CD8-positive, alpha-beta memory T cell (primary cell): ENCODE results near the gene GPC6. TPM values are rescaled to one million over a fixed set of nuclear protein-coding genes. Genes with fewer than 3 reads are reported as not detected.
"Not testable (repeated sequence)": the region's sequence is repeated elsewhere in the genome, so short reads cannot be mapped to it uniquely, and the experiment has no call there.

ENCODE experiments used
- CTCF ChIA-PET: fragments of 350-600 bp; sonication (Branson Sonifier 250); formaldehyde crosslinking; loops from one replicate; lab custom pipeline; 2021; ENCODE audit warnings: antibody characterized with exemption; lab: Charles Lee
- POLR2A ChIA-PET: fragments of 350-600 bp; sonication (Branson Sonifier 250); formaldehyde crosslinking; loops from one replicate; lab custom pipeline; 2021; ENCODE audit warnings: antibody characterized with exemption; lab: Charles Lee
- DNase-seq, 5 donors: peaks; one replicate each; pipeline versions ENCODE4 v3.0.0 to v3.0.0-alpha.2; 2020 to 2022; ENCODE audit warnings: mixed read lengths in 1 of 5
- H3K27ac ChIP-seq: one replicate; pipeline ENCODE4 v1.7.0; 2013; ENCODE audit warnings: low read depth, mild to moderate bottlenecking, low read length, moderate library complexity
- H3K27me3 ChIP-seq: 2 replicates; pipeline ENCODE4 v1.7.0; 2013; ENCODE audit warnings: low read length, mild to moderate bottlenecking; ENCODE audit not compliant: insufficient read depth, poor library complexity, severe bottlenecking
- H3K36me3 ChIP-seq: 2 replicates; pipeline ENCODE4 v1.7.0; 2013; ENCODE audit warnings: mild to moderate bottlenecking, low read length, moderate library complexity; ENCODE audit not compliant: insufficient read depth
- H3K4me1 ChIP-seq: 2 replicates; pipeline ENCODE4 v1.7.0; 2013; ENCODE audit warnings: mild to moderate bottlenecking, low read length, moderate library complexity; ENCODE audit not compliant: insufficient read depth
- H3K4me3 ChIP-seq: 2 replicates; pipeline ENCODE4 v1.7.0; 2013; ENCODE audit warnings: mild to moderate bottlenecking, low read length
- H3K9me3 ChIP-seq: 2 replicates; pipeline ENCODE4 v1.7.0; 2013; ENCODE audit warnings: mild to moderate bottlenecking, low read length
- H3K27ac Mint-ChIP-seq, 8 donors: one replicate each; pipeline ENCODE4 v1.8.0; 2020 to 2021; ENCODE audit warnings: mixed read lengths in 8 of 8, mild to moderate bottlenecking in 6 of 8, inconsistent platforms in 3 of 8, moderate library complexity in 3 of 8
- H3K27me3 Mint-ChIP-seq, 2 donors: one replicate each; pipeline ENCODE4 v1.8.0; 2020 to 2021; ENCODE audit warnings: mixed read lengths in 2 of 2, mild to moderate bottlenecking in 1 of 2, moderate library complexity in 1 of 2
- H3K36me3 Mint-ChIP-seq, 3 donors: one replicate each; pipeline ENCODE4 v1.8.0; 2020 to 2021; ENCODE audit warnings: mixed read lengths in 3 of 3, inconsistent platforms in 1 of 3, mild to moderate bottlenecking in 1 of 3
- H3K4me1 Mint-ChIP-seq, 3 donors: one replicate each; pipeline ENCODE4 v1.8.0; 2020 to 2021; ENCODE audit warnings: mixed read lengths in 3 of 3, inconsistent platforms in 1 of 3, mild to moderate bottlenecking in 1 of 3
- H3K4me3 Mint-ChIP-seq, 7 donors: one replicate each; pipeline ENCODE4 v1.8.0; 2020 to 2021; ENCODE audit warnings: mixed read lengths in 7 of 7, mild to moderate bottlenecking in 6 of 7, moderate library complexity in 4 of 7, inconsistent platforms in 2 of 7
- H3K9me3 Mint-ChIP-seq, 5 donors: one replicate each; pipeline ENCODE4 v1.8.0; 2020 to 2022; ENCODE audit warnings: mixed read lengths in 5 of 5, mild to moderate bottlenecking in 3 of 5, moderate library complexity in 2 of 5, inconsistent platforms in 1 of 5
- polyA plus RNA-seq: library from polyadenylated mRNA; unstranded; fragments of 300-500 nt; fragmentation: Illumina TruSeq; gene quantifications from one replicate; pipeline ENCODE4 v1.2.3, GENCODE V29; 2021
- total RNA-seq, 2 experiments: library from RNA; stranded (reverse); gene quantifications; one replicate each; pipeline ENCODE4 v1.2.3, GENCODE V29; 2021

The GPC6 gene
- total and polyA plus RNA-seq, 3 experiments from 2014 or later: not detected

- Histone ChIP-seq H3K27ac (no peak overlapping the region), H3K4me1 (no peaks in the 10 kb centered on the region), H3K27me3 (no peaks in the 10 kb centered on the region), H3K9me3 (no peaks in the 10 kb centered on the region), H3K36me3 (no peaks in the 10 kb centered on the region), H3K4me3 (no peak overlapping the region)
- DNase-seq: no peak
- H3K27ac Mint-ChIP-seq: no peak overlapping the region
- no peaks in the 10 kb centered on the region for H3K36me3 Mint-ChIP-seq
- no peaks in the 10 kb centered on the region for H3K27me3 Mint-ChIP-seq
- H3K4me3 Mint-ChIP-seq: no peak overlapping the region
- no peaks in the 10 kb centered on the region for H3K9me3 Mint-ChIP-seq
- no peaks in the 10 kb centered on the region for H3K4me1 Mint-ChIP-seq
- CTCF ChIA-PET: interaction anchor here (1.1 to 1.4 kb wide), 2 partner anchors 8 to 47 kb away, joined by 3 read pairs; no protein-coding TSS in a partner anchor
- POLR2A ChIA-PET: interaction anchor here (0.5 kb wide), 1 partner anchor 140 kb away, joined by 3 read pairs; no protein-coding TSS in a partner anchor
Observed at GRCh38 chr13:94298346-94298745, 1071.7 kb downstream of the GPC6 start.

GRCh38 chr13:94300401-94300800 lies 1073.8 kb downstream of the GPC6 start:
- H3K4me1 Mint-ChIP-seq: no peaks in the 10 kb centered on the region

GRCh38 chr13:94301487-94301886 lies 1074.9 kb downstream of the GPC6 start:
- POLR2A ChIA-PET: no interaction called here
- Mint-ChIP-seq H3K9me3 (no peaks in the 10 kb centered on the region), H3K36me3 (no peaks in the 10 kb centered on the region), H3K4me3 (no peak overlapping the region), H3K27me3 (peaks cover 0 to 6% of the 10 kb centered on the region in 2 donors), H3K27ac (no peak overlapping the region), H3K4me1 (no peaks in the 10 kb centered on the region)
- Histone ChIP-seq H3K9me3 (no peaks in the 10 kb centered on the region), H3K36me3 (no peaks in the 10 kb centered on the region), H3K27ac (no peak overlapping the region), H3K27me3 (no peaks in the 10 kb centered on the region), H3K4me3 (no peak overlapping the region), H3K4me1 (no peaks in the 10 kb centered on the region)
- no peak for DNase-seq
- CTCF ChIA-PET: no interaction called here

More at GRCh38 chr13:94300401-94300800, 1073.8 kb downstream of the GPC6 start:
- H3K27me3 ChIP-seq: no peaks in the 10 kb centered on the region
- no peaks in the 10 kb centered on the region for H3K9me3 ChIP-seq
- H3K4me3 Mint-ChIP-seq: no peak overlapping the region
- no peaks in the 10 kb centered on the region for H3K4me1 ChIP-seq
- no peaks in the 10 kb centered on the region for H3K36me3 Mint-ChIP-seq
- H3K27me3 Mint-ChIP-seq: peaks cover 0 to 6% of the 10 kb centered on the region in 2 donors
- no peak overlapping the region for H3K4me3 ChIP-seq
- H3K27ac ChIP-seq: no peak overlapping the region
- H3K27ac Mint-ChIP-seq: no peak overlapping the region
- H3K9me3 Mint-ChIP-seq: no peaks in the 10 kb centered on the region
- H3K36me3 ChIP-seq: no peaks in the 10 kb centered on the region
- CTCF ChIA-PET: no interaction called here
- POLR2A ChIA-PET: no interaction called here
- DNase-seq: no peak

DNA sequence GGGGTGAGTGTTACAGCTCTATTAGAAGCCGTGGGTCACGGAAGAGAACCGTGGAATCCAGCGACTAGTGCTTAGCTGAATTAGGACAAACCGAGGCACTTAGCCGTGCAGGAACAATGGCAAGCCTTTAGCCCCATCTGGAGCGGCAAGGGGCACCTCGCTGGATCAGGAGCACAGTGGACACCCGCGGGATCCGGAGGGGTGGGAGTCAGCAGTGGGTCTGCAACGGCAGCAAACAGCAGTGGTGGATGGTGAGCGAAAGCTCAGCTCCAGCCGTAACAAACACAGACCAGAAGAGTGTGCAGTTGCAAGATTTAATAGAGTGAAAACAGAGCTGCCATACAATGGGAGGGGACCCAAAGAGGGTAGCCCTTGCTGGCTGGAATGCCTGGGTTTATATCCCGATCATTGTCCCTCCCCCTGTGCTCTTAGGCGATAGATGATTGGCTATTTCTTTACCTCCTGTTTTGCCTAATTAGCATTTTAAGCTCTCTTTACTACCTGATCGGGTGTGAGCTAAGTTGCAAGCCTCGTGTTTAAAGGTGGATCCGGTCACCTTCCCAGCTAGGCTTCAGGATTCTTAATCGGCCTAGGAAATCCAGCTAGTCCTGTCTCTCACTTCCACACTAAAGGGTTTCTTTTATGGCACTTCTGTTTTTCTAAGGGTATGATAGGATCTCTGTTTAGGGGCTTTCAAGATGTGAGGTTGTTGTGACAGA lies 1076.4 kb downstream of the GPC6 start:
- H3K36me3 ChIP-seq, H3K9me3 ChIP-seq, H3K4me1 ChIP-seq, H3K27ac Mint-ChIP-seq, H3K4me3 ChIP-seq, H3K27me3 Mint-ChIP-seq, POLR2A ChIA-PET, DNase-seq, H3K4me3 Mint-ChIP-seq, H3K27ac ChIP-seq, H3K27me3 ChIP-seq, H3K9me3 Mint-ChIP-seq, H3K4me1 Mint-ChIP-seq, H3K36me3 Mint-ChIP-seq: not testable (repeated sequence)
- CTCF ChIA-PET: interaction anchor here (0.9 kb wide), 1 partner anchor 10 kb away, joined by 3 read pairs; no protein-coding TSS in a partner anchor

GRCh38 chr13:94303644-94304174 lies 1077.1 kb downstream of the GPC6 start:
- Mint-ChIP-seq H3K27ac (no peak overlapping the region), H3K4me3 (no peak overlapping the region), H3K9me3 (no peaks in the 10 kb centered on the region), H3K4me1 (no peaks in the 10 kb centered on the region), H3K27me3 (peaks cover 0 to 6% of the 10 kb centered on the region in 2 donors), H3K36me3 (no peaks in the 10 kb centered on the region)
- Histone ChIP-seq H3K27me3 (no peaks in the 10 kb centered on the region), H3K4me1 (no peaks in the 10 kb centered on the region), H3K27ac (no peak overlapping the region), H3K9me3 (no peaks in the 10 kb centered on the region), H3K36me3 (no peaks in the 10 kb centered on the region), H3K4me3 (no peak overlapping the region)
- ChIA-PET CTCF (interaction anchor here (0.7 to 0.9 kb wide), 2 partner anchors 9 to 36 kb away, joined by 3 read pairs; no protein-coding TSS in a partner anchor), POLR2A (no interaction called here)
- no peak for DNase-seq

GRCh38 chr13:94305033-94305432 lies 1078.4 kb downstream of the GPC6 start:
- Mint-ChIP-seq H3K4me1 (no peaks in the 10 kb centered on the region), H3K27me3 (peaks cover 0 to 6% of the 10 kb centered on the region in 2 donors), H3K27ac (no peak overlapping the region), H3K36me3 (no peaks in the 10 kb centered on the region), H3K4me3 (no peak overlapping the region), H3K9me3 (no peaks in the 10 kb centered on the region)
- no peaks in the 10 kb centered on the region for H3K36me3 ChIP-seq
- H3K27ac ChIP-seq: no peak overlapping the region
- H3K27me3 ChIP-seq: no peaks in the 10 kb centered on the region
- no peaks in the 10 kb centered on the region for H3K9me3 ChIP-seq
- H3K4me3 ChIP-seq: no peak overlapping the region
- H3K4me1 ChIP-seq: no peaks in the 10 kb centered on the region
- ChIA-PET POLR2A (no interaction called here), CTCF (interaction anchor here (1.6 kb wide), 1 partner anchor 26 kb away, joined by 3 read pairs; no protein-coding TSS in a partner anchor)
- no peak for DNase-seq

DNA sequence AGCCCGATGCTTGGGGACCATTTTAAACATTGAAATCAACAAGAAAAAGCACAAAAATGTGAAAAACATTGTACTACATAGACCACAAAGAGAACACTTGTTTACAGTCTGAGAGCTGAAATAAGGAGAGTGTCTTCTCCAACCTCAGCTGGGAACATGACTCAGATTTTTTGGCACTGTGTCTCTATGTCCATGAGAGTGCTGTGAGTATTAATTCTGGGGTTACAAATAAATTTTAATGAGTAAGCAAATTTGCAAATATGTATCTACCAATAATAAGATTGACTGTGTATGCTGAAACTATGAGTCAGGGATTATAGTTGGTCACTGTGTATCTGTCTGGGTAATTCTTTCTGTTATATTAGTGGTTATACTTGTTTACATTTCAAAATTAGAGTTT lies 1078.9 kb downstream of the GPC6 start:
- no peak overlapping the region for H3K4me3 Mint-ChIP-seq
- Histone ChIP-seq H3K27me3 (no peaks in the 10 kb centered on the region), H3K27ac (no peak overlapping the region), H3K4me1 (no peaks in the 10 kb centered on the region), H3K36me3 (no peaks in the 10 kb centered on the region), H3K9me3 (no peaks in the 10 kb centered on the region), H3K4me3 (no peak overlapping the region)
- ChIA-PET CTCF (interaction anchor here (1.6 kb wide), 1 partner anchor 25 kb away, joined by 3 read pairs; no protein-coding TSS in a partner anchor), POLR2A (no interaction called here)
- H3K27ac Mint-ChIP-seq: no peak overlapping the region
- no peaks in the 10 kb centered on the region for H3K9me3 Mint-ChIP-seq
- H3K4me1 Mint-ChIP-seq: no peaks in the 10 kb centered on the region
- H3K36me3 Mint-ChIP-seq: no peaks in the 10 kb centered on the region
- DNase-seq: no peak
- peaks cover 2 to 6% of the 10 kb centered on the region in 2 donors for H3K27me3 Mint-ChIP-seq

DNA sequence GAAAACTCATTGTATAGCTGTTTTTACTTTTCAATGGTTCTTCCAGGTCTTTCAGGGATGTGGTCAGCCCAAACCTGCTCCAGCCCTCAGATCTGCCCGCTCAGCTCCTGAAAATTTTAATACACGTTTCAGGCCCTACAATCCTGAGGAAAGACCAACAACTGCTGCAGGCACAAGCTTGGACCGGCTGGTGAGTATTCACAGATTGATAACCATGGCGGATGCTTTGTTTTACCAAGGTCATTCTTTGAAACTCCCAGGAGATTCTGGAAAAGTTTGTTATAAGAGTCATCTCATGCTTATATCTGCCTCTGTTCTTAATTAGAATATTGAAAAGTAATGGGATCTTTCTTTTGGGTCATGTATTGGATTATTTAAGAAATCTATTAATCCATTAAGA lies 1079.3 kb downstream of the GPC6 start:
- CTCF ChIA-PET: interaction anchor here (1.6 kb wide), 1 partner anchor 25 kb away, joined by 3 read pairs; no protein-coding TSS in a partner anchor
- Mint-ChIP-seq H3K27ac (no peak overlapping the region), H3K4me1 (no peaks in the 10 kb centered on the region)

More for the DNA sequence above, 1079.3 kb downstream of the GPC6 start:
- Histone ChIP-seq H3K4me1 (no peaks in the 10 kb centered on the region), H3K27ac (no peak overlapping the region), H3K4me3 (no peak overlapping the region), H3K9me3 (no peaks in the 10 kb centered on the region), H3K36me3 (no peaks in the 10 kb centered on the region), H3K27me3 (no peaks in the 10 kb centered on the region)
- Mint-ChIP-seq H3K9me3 (no peaks in the 10 kb centered on the region), H3K36me3 (no peaks in the 10 kb centered on the region), H3K27me3 (peaks cover 2 to 6% of the 10 kb centered on the region in 2 donors), H3K4me3 (no peak overlapping the region)
- no peak for DNase-seq
- POLR2A ChIA-PET: no interaction called here
